HepG2 (cell line): ENCODE measurements around the gene KANK4. TPM values are rescaled to one million over a fixed set of nuclear protein-coding genes. Genes with fewer than 3 reads are reported as not detected.

ENCODE experiments used
- CEBPG ChIP-seq: IDR thresholded peaks from 2 replicates; pipeline ENCODE4 v1.6.1; 2016
- EP300 ChIP-seq, 3 experiments: sonication (generic) in 1 of 3; formaldehyde crosslinking in 1 of 3; IDR thresholded peaks; 2 replicates each; pipeline versions ENCODE4 v1.5.1 to v1.6.1; 2011 to 2020; ENCODE audit warnings: low read depth in 2 of 3, low read length in 2 of 3, borderline replicate concordance in 1 of 3, improper control_type of control experiment in 1 of 3, mild to moderate bottlenecking in 1 of 3, missing genetic modification reagents in 1 of 3, moderate library complexity in 1 of 3
- KAT8 ChIP-seq: IDR thresholded peaks from 2 replicates; pipeline ENCODE4 v1.6.1; 2016; ENCODE audit warnings: missing genetic modification reagents, missing compliant biosample characterization
- KDM5B ChIP-seq: sonication (generic); formaldehyde crosslinking; IDR thresholded peaks from 2 replicates; pipeline ENCODE4 v1.4.0; 2020; ENCODE audit warnings: missing genetic modification reagents, mild to moderate bottlenecking, borderline replicate concordance
- MAFG ChIP-seq: sonication (generic); formaldehyde crosslinking; IDR thresholded peaks from 2 replicates; pipeline ENCODE4 v1.5.1; 2020; ENCODE audit warnings: mild to moderate bottlenecking, missing genetic modification reagents
- PITX1 ChIP-seq: sonication (generic); formaldehyde crosslinking; IDR thresholded peaks from 2 replicates; pipeline ENCODE4 v1.5.1; 2020; ENCODE audit warnings: mild to moderate bottlenecking, missing genetic modification reagents
- REXO4 ChIP-seq: sonication (generic); formaldehyde crosslinking; IDR thresholded peaks from 2 replicates; pipeline ENCODE4 v1.8.0; 2022; ENCODE audit warnings: missing genetic modification reagents, mild to moderate bottlenecking, borderline replicate concordance
- SMAD9 ChIP-seq: sonication (generic); formaldehyde crosslinking; IDR thresholded peaks from 2 replicates; pipeline ENCODE4 v1.5.1; 2020; ENCODE audit warnings: mild to moderate bottlenecking, missing genetic modification reagents
- SOX13 ChIP-seq, 3 experiments: fragments of 450-650 bp in 1 of 3; sonication (generic) in 1 of 3; formaldehyde crosslinking in 1 of 3; IDR thresholded peaks in 2 of 3; conservative IDR thresholded peaks in 1 of 3; 2 replicates each; pipeline versions ENCODE4 v1.5.0 to v1.6.1; 2016 to 2020; ENCODE audit warnings: antibody characterized with exemption in 1 of 3, mild to moderate bottlenecking in 1 of 3, missing compliant biosample characterization in 1 of 3, missing genetic modification reagents in 1 of 3, moderate library complexity in 1 of 3
- ZNF468 ChIP-seq: sonication (generic); formaldehyde crosslinking; IDR thresholded peaks from 2 replicates; pipeline ENCODE4 v1.8.0; 2022; ENCODE audit warnings: mild to moderate bottlenecking, moderate library complexity, missing genetic modification reagents
- ZNF496 ChIP-seq: sonication (generic); formaldehyde crosslinking; IDR thresholded peaks from 2 replicates; pipeline ENCODE4 v1.8.1; 2023; ENCODE audit warnings: mild to moderate bottlenecking, moderate library complexity, missing genetic modification reagents; ENCODE audit not compliant: insufficient replicate concordance
- ZNF607 ChIP-seq: sonication (generic); formaldehyde crosslinking; IDR thresholded peaks from 2 replicates; pipeline ENCODE4 v1.5.1; 2020; ENCODE audit warnings: missing genetic modification reagents, mild to moderate bottlenecking, borderline replicate concordance
- ZNF713 ChIP-seq: sonication (generic); formaldehyde crosslinking; IDR thresholded peaks from 2 replicates; pipeline ENCODE4 v1.4.0; 2020; ENCODE audit warnings: mild to moderate bottlenecking, missing genetic modification reagents
- ZNF777 ChIP-seq: sonication (generic); formaldehyde crosslinking; IDR thresholded peaks from 2 replicates; pipeline ENCODE4 v1.4.0; 2020; ENCODE audit warnings: missing genetic modification reagents
- ZNF781 ChIP-seq: sonication (generic); formaldehyde crosslinking; IDR thresholded peaks from 2 replicates; pipeline ENCODE4 v1.5.1; 2020; ENCODE audit warnings: borderline replicate concordance, mild to moderate bottlenecking, missing genetic modification reagents; ENCODE audit errors: not compliant biosample characterization
- polyA plus RNA-seq, 8 experiments: library from polyadenylated mRNA; depleted of rRNA in 3 of 8; stranded (reverse) in 7 of 8; unstranded in 1 of 8; fragments of >200 nt; fragmentation: Illumina TruSeq in 4 of 8; extraction: Trizol in 4 of 8; gene quantifications; 2 replicates each; pipeline versions ENCODE4 v1.2.1 to v1.2.3, GENCODE V29; 2011 to 2016; ENCODE audit warnings: low read depth in 4 of 8, missing spikeins in 1 of 8, mixed read lengths in 1 of 8; ENCODE audit not compliant: insufficient read depth in 1 of 8
- total RNA-seq, 5 experiments: library from RNA; depleted of rRNA; stranded (reverse); fragments of >200 nt; fragmentation: Illumina TruSeq; extraction: Trizol; gene quantifications; 2 replicates each; pipeline ENCODE4 v1.2.3, GENCODE V29; 2016; ENCODE audit warnings: low read depth in 1 of 5
- TF ChIP-seq, protein P1 (sequence below): sonication (generic); formaldehyde crosslinking; conservative IDR thresholded peaks from 2 replicates; pipeline ENCODE4 v1.8.0; 2022; ENCODE audit warnings: mild to moderate bottlenecking, moderate library complexity, missing genetic modification reagents
- TF ChIP-seq, protein P2 (sequence below): sonication (generic); formaldehyde crosslinking; IDR thresholded peaks from 2 replicates; pipeline ENCODE4 v1.5.1; 2020; ENCODE audit warnings: mild to moderate bottlenecking, missing genetic modification reagents, moderate library complexity
- TF ChIP-seq, protein P3 (sequence below): sonication (generic); formaldehyde crosslinking; IDR thresholded peaks from 2 replicates; pipeline ENCODE4 v1.5.0; 2020; ENCODE audit warnings: missing genetic modification reagents
- TF ChIP-seq, protein P4 (sequence below): sonication (generic); formaldehyde crosslinking; IDR thresholded peaks from 2 replicates; pipeline ENCODE4 v1.4.0; 2020; ENCODE audit warnings: missing genetic modification reagents

KANK4 gene
- total and polyA plus RNA-seq, 2 of the 13 experiments (the other 11 are each of a cell fraction or from before 2014, with no cell fraction given): 16.1 to 25.7 TPM

DNA sequence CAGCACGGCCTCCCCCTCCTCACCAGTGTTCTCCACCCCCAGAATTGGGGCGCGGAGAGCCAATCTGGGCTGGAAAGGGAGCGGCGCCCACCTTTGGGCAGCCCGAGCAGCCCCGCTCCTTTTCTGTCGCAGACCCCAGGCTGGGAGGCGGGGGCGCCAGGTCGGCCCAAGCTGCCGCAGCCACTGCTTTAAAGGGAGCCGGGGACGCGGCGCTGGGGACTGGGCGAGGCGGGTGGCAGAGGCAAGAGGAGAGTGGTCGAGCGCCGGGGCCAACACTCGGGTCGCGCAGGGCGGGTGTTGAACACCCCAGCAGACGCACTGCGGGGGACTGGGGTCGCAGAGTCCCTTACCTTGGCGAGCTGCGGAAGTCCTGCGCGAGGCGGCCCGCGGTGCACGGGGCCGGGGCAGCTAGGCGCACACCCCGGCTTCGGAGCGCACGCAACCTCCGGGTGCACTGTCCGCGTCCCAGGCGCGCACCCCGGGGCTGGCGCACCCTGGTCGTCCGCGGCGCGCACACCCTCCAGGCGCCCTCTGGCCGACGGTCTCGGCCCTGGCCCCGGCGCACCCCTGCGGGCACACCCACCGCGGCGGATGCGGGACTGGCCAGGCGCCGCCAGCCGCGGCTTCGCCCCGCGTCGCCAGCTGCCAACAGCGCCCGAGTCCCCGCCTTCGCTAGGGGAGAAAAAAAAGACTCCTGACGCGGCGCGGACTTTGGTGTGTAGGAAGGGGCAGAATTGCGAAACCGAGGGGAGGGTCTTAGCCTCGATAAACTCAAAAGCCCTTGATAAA lies at the start of gene KANK4 (continued):
- no peak for TF ChIP-seq ZNF781 (CRISPR knock-in tag)
- TF ChIP-seq ZNF496 (CRISPR knock-in tag): no peak
- peak in 1 of 2 experiments; percentile 50; a peak in 1 of 4 replicates for TF ChIP-seq EP300 (IDR thresholded peaks at IDR 0.05; ENCODE audit: low read depth in 2 of 2, low read length in 2 of 2)
- TF ChIP-seq EP300 (CRISPR knock-in tag; IDR thresholded peaks at IDR 0.05; ENCODE audit: borderline replicate concordance): no peak
- TF ChIP-seq SOX13 (IDR thresholded peaks at IDR 0.05): no peak
- peak in 1 of 2 experiments; percentile 54; a peak in 2 of 4 replicates for TF ChIP-seq SOX13 (CRISPR knock-in tag; conservative IDR thresholded peaks at IDR 0.05 in 1 of 2, IDR thresholded peaks at IDR 0.05 in 1 of 2)
- TF ChIP-seq REXO4: no peak
- peak; percentile 68 for TF ChIP-seq ZNF777 (CRISPR knock-in tag)
- no peak for TF ChIP-seq KDM5B (CRISPR knock-in tag)
- no peak for TF ChIP-seq ZNF713 (CRISPR knock-in tag)
- TF ChIP-seq, protein P1, sequence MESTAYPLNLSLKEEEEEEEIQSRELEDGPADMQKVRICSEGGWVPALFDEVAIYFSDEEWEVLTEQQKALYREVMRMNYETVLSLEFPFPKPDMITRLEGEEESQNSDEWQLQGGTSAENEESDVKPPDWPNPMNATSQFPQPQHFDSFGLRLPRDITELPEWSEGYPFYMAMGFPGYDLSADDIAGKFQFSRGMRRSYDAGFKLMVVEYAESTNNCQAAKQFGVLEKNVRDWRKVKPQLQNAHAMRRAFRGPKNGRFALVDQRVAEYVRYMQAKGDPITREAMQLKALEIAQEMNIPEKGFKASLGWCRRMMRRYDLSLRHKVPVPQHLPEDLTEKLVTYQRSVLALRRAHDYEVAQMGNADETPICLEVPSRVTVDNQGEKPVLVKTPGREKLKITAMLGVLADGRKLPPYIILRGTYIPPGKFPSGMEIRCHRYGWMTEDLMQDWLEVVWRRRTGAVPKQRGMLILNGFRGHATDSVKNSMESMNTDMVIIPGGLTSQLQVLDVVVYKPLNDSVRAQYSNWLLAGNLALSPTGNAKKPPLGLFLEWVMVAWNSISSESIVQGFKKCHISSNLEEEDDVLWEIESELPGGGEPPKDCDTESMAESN (CRISPR knock-in tag): peak; percentile 67; the same call in 1 of the 2 replicates
- 0 out of 2 replicates have a peak, but pooled peaks have one; percentile 65 for TF ChIP-seq ZNF468 (CRISPR knock-in tag)
- TF ChIP-seq KAT8 (CRISPR knock-in tag): no peak
- TF ChIP-seq CEBPG (CRISPR knock-in tag): peak; percentile 93
- TF ChIP-seq, protein P2, sequence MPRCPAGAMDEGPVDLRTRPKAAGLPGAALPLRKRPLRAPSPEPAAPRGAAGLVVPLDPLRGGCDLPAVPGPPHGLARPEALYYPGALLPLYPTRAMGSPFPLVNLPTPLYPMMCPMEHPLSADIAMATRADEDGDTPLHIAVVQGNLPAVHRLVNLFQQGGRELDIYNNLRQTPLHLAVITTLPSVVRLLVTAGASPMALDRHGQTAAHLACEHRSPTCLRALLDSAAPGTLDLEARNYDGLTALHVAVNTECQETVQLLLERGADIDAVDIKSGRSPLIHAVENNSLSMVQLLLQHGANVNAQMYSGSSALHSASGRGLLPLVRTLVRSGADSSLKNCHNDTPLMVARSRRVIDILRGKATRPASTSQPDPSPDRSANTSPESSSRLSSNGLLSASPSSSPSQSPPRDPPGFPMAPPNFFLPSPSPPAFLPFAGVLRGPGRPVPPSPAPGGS (CRISPR knock-in tag): 0 out of 2 replicates have a peak, but pooled peaks have one; percentile 27
- no peak for TF ChIP-seq MAFG (CRISPR knock-in tag)
- TF ChIP-seq SMAD9 (CRISPR knock-in tag): no peak
- TF ChIP-seq, protein P3, sequence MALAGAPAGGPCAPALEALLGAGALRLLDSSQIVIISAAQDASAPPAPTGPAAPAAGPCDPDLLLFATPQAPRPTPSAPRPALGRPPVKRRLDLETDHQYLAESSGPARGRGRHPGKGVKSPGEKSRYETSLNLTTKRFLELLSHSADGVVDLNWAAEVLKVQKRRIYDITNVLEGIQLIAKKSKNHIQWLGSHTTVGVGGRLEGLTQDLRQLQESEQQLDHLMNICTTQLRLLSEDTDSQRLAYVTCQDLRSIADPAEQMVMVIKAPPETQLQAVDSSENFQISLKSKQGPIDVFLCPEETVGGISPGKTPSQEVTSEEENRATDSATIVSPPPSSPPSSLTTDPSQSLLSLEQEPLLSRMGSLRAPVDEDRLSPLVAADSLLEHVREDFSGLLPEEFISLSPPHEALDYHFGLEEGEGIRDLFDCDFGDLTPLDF (CRISPR knock-in tag): peak; percentile 38; the same call in 1 of the 2 replicates
- TF ChIP-seq, protein P4, sequence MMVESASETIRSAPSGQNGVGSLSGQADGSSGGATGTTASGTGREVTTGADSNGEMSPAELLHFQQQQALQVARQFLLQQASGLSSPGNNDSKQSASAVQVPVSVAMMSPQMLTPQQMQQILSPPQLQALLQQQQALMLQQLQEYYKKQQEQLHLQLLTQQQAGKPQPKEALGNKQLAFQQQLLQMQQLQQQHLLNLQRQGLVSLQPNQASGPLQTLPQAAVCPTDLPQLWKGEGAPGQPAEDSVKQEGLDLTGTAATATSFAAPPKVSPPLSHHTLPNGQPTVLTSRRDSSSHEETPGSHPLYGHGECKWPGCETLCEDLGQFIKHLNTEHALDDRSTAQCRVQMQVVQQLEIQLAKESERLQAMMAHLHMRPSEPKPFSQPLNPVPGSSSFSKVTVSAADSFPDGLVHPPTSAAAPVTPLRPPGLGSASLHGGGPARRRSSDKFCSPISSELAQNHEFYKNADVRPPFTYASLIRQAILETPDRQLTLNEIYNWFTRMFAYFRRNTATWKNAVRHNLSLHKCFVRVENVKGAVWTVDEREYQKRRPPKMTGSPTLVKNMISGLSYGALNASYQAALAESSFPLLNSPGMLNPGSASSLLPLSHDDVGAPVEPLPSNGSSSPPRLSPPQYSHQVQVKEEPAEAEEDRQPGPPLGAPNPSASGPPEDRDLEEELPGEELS (CRISPR knock-in tag): peak; percentile 60
- peak; percentile 58; the same call in 1 of the 2 replicates for TF ChIP-seq ZNF607
- peak; percentile 65; the same call in 1 of the 2 replicates for TF ChIP-seq PITX1
